Endothelial cell of umbilical vein (primary cell): ENCODE data around the gene OR6P1. TPM values are rescaled to one million over a fixed set of nuclear protein-coding genes. Genes with fewer than 3 reads are reported as not detected.

Experiments used
- BruUV-seq: library from RNA; stranded (reverse); fragments of 400-500 nt; replicated peaks from 2 replicates; lab custom pipeline; 2021; lab: Mats Ljungman, UMichigan
- CTCF ChIA-PET: fragments of 300-600, 350-600 bp; sonication (Branson Sonifier 250); formaldehyde crosslinking; loops from one replicate; lab custom pipeline; 2021; ENCODE audit warnings: antibody characterized with exemption, inconsistent platforms; lab: Charles Lee
- POLR2A ChIA-PET: fragments of 300-600, 350-600 bp; sonication (Branson Sonifier 250); formaldehyde crosslinking; loops from one replicate; lab custom pipeline; 2021; ENCODE audit warnings: antibody characterized with exemption, inconsistent platforms; lab: Charles Lee
- DNase-seq: peaks from one replicate; pipeline ENCODE4 v3.0.0-alpha.2; 2011; ENCODE audit warnings: low read depth, low spot score
- FAIRE-seq: peaks from 2 replicates; lab custom pipeline; 2011; peaks lifted over from hg19 to GRCh38; lab: Jason Lieb, UNC
- H2AFZ ChIP-seq: 2 replicates; pipeline ENCODE4 v1.6.0; 2012; ENCODE audit warnings: low read depth, low read length, control low read depth, inconsistent platforms
- H3K27ac ChIP-seq: 2 replicates; pipeline ENCODE4 v1.5.1; 2011; ENCODE audit warnings: low read depth, mild to moderate bottlenecking, control low read depth, low read length, moderate library complexity; ENCODE audit not compliant: insufficient read depth
- H3K27me3 ChIP-seq, 2 experiments: 2 replicates each; pipeline versions ENCODE4 v1.6.0 to v1.6.1; 2011; ENCODE audit warnings: low read length in 2 of 2, mixed read lengths in 1 of 2; ENCODE audit not compliant: control insufficient read depth in 2 of 2, insufficient read depth in 2 of 2
- H3K36me3 ChIP-seq, 2 experiments: 2 replicates in 1 of 2; 3 replicates in 1 of 2; pipeline ENCODE4 v1.5.1; 2011; ENCODE audit warnings: low read length in 2 of 2, mild to moderate bottlenecking in 1 of 2, moderate library complexity in 1 of 2; ENCODE audit not compliant: control insufficient read depth in 2 of 2, insufficient read depth in 2 of 2; ENCODE audit errors: extremely low read depth in 1 of 2
- H3K4me1 ChIP-seq: 3 replicates; pipeline ENCODE4 v1.5.1; 2011; ENCODE audit warnings: mild to moderate bottlenecking, low read length; ENCODE audit not compliant: control insufficient read depth, insufficient read depth; ENCODE audit errors: extremely low read depth
- H3K4me2 ChIP-seq: 2 replicates; pipeline ENCODE4 v1.6.1; 2011; ENCODE audit warnings: low read length, control low read depth, mixed read lengths; ENCODE audit not compliant: insufficient read depth
- H3K4me3 ChIP-seq, 3 experiments: fragments of 200-600 bp in 1 of 3; sonication (generic), shearing (Covaris generic) in 1 of 3; replicated peaks in 1 of 3; 2 replicates each; pipeline ENCODE4 v1.5.1; 2011 to 2016; ENCODE audit warnings: control low read depth in 3 of 3, low read length in 3 of 3, mild to moderate bottlenecking in 2 of 3, inconsistent platforms in 1 of 3, low read depth in 1 of 3, moderate library complexity in 1 of 3; ENCODE audit not compliant: insufficient read depth in 1 of 3
- H3K79me2 ChIP-seq: 2 replicates; pipeline ENCODE4 v1.6.0; 2012; ENCODE audit warnings: low read length, inconsistent platforms; ENCODE audit not compliant: control insufficient read depth, insufficient read depth
- H3K9ac ChIP-seq: replicated peaks from 2 replicates; pipeline ENCODE3; 2011; ENCODE audit warnings: low read length, control low read depth; ENCODE audit not compliant: insufficient read depth; ENCODE audit errors: extremely low read depth
- H3K9me1 ChIP-seq: replicated peaks from 3 replicates; pipeline ENCODE4 v1.6.0; 2011; ENCODE audit warnings: mild to moderate bottlenecking, low read length; ENCODE audit not compliant: control insufficient read depth, insufficient read depth; ENCODE audit errors: extremely low read depth
- H3K9me3 ChIP-seq: replicated peaks from 2 replicates; pipeline ENCODE4 v1.5.1; 2012; ENCODE audit warnings: low read length, inconsistent platforms; ENCODE audit not compliant: control insufficient read depth, insufficient read depth
- H4K20me1 ChIP-seq: replicated peaks from 2 replicates; pipeline ENCODE3; 2011; ENCODE audit warnings: mild to moderate bottlenecking, low read length; ENCODE audit not compliant: control insufficient read depth, insufficient read depth; ENCODE audit errors: extremely low read depth
- CTCF ChIP-seq, 2 donors: IDR thresholded peaks; 1 replicate in 1 of 2; 2 replicates in 1 of 2; pipeline ENCODE4 v1.5.1; 2011; ENCODE audit warnings: low read length in 2 of 2, mild to moderate bottlenecking in 2 of 2, moderate library complexity in 2 of 2, control low read depth in 1 of 2, inconsistent platforms in 1 of 2, low read depth in 1 of 2; ENCODE audit not compliant: insufficient read depth in 1 of 2; ENCODE audit errors: extremely low read depth in 1 of 2
- EZH2 ChIP-seq: IDR thresholded peaks from 2 replicates; pipeline ENCODE4 v1.6.1; 2012; ENCODE audit warnings: borderline replicate concordance, low read depth, mild to moderate bottlenecking, moderate library complexity, low read length, inconsistent platforms; ENCODE audit not compliant: severe bottlenecking
- FOS ChIP-seq: IDR thresholded peaks from 2 replicates; pipeline ENCODE4 v1.6.1; 2011; ENCODE audit warnings: mild to moderate bottlenecking, low read length, moderate library complexity, borderline replicate concordance; ENCODE audit not compliant: insufficient read depth
- GATA2 ChIP-seq: IDR thresholded peaks from 2 replicates; pipeline ENCODE4 v1.7.0; 2011; ENCODE audit warnings: low read depth, mild to moderate bottlenecking, moderate library complexity, mixed read lengths, low read length; ENCODE audit not compliant: insufficient read length, insufficient read depth
- JUN ChIP-seq: IDR thresholded peaks from 2 replicates; pipeline ENCODE4 v1.6.1; 2011; ENCODE audit warnings: borderline replicate concordance, low read depth; ENCODE audit not compliant: insufficient read length, insufficient read depth
- MAX ChIP-seq: IDR thresholded peaks from 2 replicates; pipeline ENCODE4 v1.6.1; 2011; ENCODE audit not compliant: insufficient read depth, insufficient read length
- MYC ChIP-seq: IDR thresholded peaks from one replicate; pipeline ENCODE4 v1.6.1; 2011; ENCODE audit warnings: mild to moderate bottlenecking, low read depth, low read length
- POLR2A ChIP-seq: IDR thresholded peaks from 2 replicates; pipeline ENCODE4 v1.6.1; 2012; ENCODE audit warnings: low read depth, mild to moderate bottlenecking, control low read depth, low read length
- POLR2AphosphoS5 ChIP-seq: IDR thresholded peaks from 2 replicates; pipeline ENCODE4 v1.6.1; 2012; ENCODE audit warnings: low read depth, mild to moderate bottlenecking, control low read depth, low read length, moderate library complexity; ENCODE audit not compliant: insufficient read depth
- dilution Hi-C: fragments of 300-500 bp; cut with MboI; formaldehyde crosslinking; loops from one replicate; pipeline ENCODE4 v1.15.0; 2019; ENCODE audit warnings: low sequenced_read_pairs; ENCODE audit not compliant: extremely low pct_ligation_motif_present
- intact Hi-C: fragments of 100-400 bp; cut with micrococcal nuclease; formaldehyde crosslinking; loops from one replicate; pipeline ENCODE4 v1.10.0; 2022
- polyA plus RNA-seq, 4 experiments: library from polyadenylated mRNA; depleted of rRNA in 3 of 4; stranded (reverse) in 3 of 4; unstranded in 1 of 4; fragments of >200 nt; gene quantifications; 2 replicates each; pipeline versions ENCODE4 v1.2.1 to v1.2.3, GENCODE V29; 2011 to 2012; ENCODE audit warnings: missing spikeins in 1 of 4
- total RNA-seq: library from RNA; stranded (reverse); gene quantifications from 2 replicates; pipeline ENCODE4 v1.2.3, GENCODE V29; 2021

The OR6P1 gene
- total and polyA plus RNA-seq, 2 donors (not counting 3 experiments of a cell fraction or from before 2014, with no cell fraction given): not detected

DNA sequence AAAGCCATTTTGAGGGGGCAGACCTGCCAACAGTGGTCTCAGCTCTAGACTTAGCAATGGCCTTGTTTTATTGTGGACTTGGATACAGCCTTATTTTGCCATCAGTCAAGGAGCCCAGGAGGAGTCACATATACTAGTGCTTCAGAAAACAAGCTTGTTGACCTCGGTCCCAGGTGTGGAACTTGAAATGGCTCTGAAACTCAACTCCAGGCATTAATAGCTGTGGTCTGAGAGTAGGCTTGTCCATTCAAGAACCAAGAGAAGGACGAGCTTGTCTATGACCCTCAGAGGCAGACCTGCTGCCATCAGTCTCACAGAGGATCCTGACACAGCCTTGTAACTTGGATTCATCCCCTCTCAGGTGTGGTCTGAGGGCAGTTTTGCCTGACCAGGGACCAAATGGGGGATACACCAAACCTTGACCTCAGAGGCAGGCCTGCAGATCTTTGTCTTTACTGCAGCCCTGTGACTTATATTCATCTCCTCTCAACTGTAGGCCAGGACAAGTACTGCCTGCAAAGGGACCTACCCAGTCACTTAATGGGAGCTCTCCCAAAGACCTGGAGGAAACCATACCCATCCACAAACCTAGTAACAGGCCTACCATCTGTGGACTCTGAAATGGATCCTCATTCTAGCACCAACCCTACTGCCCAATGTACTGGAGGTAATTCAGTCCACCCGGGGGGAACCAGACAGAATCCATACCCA lies 49.3 kb downstream of the OR6P1 start:
- Histone ChIP-seq H3K4me3 (no peak overlapping the region), H3K27ac (no peak overlapping the region), H3K9ac (no peak overlapping the region), H3K79me2 (no peaks in the 10 kb centered on the region), H3K36me3 (no peaks in the 10 kb centered on the region), H3K9me1 (no peaks in the 10 kb centered on the region), H3K4me2 (no peak overlapping the region), H3K9me3 (no peaks in the 10 kb centered on the region), H4K20me1 (no peaks in the 10 kb centered on the region), H3K27me3 (no peaks in the 10 kb centered on the region), H3K4me1 (no peaks in the 10 kb centered on the region), H2AFZ (no peak overlapping the region)
- intact Hi-C loops: no loop called here
- dilution Hi-C loops: no loop called here
- DNase-seq (no peak), FAIRE-seq (no peak)
- BruUV-seq: no TSS peak
- CTCF ChIA-PET: interaction anchor here (1.6 to 2.7 kb wide), 2 partner anchors 15 to 317 kb away, joined by 4 to 9 read pairs; no protein-coding TSS in a partner anchor
- TF ChIP-seq MYC (no peak), POLR2A (no peak), EZH2 (no peak), GATA2 (no peak), MAX (no peak), POLR2AphosphoS5 (no peak), JUN (no peak), FOS (no peak), CTCF (IDR thresholded peaks at IDR 0.05; ENCODE audit: extremely low read depth in 1 of 2, insufficient read depth in 1 of 2, low read depth in 1 of 2, low read length in 2 of 2) (no peak)
- POLR2A ChIA-PET: no interaction called here
